ENCODE measurements around the gene KDM7A.

The KDM7A gene

GRCh38 chr7:140053812-140054539, 122.8 kb downstream of the KDM7A start:
- DNase-seq = no peak

- no peak for DNase-seq
These were observed 125.0 kb downstream of the KDM7A start for GRCh38 chr7:140051820-140052219.

DNA sequence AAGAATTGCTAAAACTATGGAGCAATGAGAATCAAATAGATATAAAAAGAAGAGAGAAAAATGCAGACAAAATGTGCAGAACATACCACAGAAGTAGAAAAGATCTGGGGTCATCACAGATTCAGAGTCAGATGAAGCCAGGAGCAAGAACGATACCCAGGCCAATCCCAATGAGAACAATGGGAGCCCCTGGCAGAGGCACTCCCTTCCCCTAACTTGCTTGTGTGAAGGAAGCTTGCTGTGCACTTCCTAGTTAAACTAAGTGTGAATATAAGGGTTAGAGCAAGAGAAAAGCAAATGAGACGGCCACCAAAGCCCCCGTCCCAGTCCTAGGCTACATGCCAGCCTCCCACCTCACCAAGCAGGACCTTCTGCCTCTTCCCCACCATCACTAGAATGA, 126.7 kb downstream of the KDM7A start:
- DNase-seq = no peak

- no peak for DNase-seq
These were observed 127.3 kb downstream of the KDM7A start for GRCh38 chr7:140049339-140050024.

GRCh38 chr7:140048989-140049338, 127.8 kb downstream of the KDM7A start:
- no peak for DNase-seq

DNA sequence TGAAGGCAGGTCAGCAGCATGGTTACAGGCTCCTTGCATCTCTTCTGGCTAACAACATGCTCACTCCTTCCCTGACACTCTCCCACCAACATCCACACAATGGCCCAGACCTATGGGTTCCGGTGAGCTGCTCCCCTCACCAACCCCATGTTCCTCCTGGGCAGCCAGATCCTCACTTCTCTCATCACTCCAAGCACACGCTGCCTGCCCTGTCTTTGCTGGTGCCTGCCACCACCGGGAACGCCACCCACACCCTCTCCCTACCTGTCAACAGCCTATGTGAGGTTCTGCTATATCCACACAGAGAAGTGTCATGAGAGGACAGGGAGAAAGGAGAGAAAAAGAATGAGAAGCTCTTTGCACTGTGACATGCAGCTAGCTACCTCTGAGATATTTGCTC, 128.6 kb downstream of the KDM7A start:
- no peak for DNase-seq

- DNase-seq = no peak
These were observed 129.6 kb downstream of the KDM7A start for GRCh38 chr7:140047197-140047596.

GRCh38 chr7:140045697-140046096, 131.1 kb downstream of the KDM7A start:
- DNase-seq = no peak

DNA sequence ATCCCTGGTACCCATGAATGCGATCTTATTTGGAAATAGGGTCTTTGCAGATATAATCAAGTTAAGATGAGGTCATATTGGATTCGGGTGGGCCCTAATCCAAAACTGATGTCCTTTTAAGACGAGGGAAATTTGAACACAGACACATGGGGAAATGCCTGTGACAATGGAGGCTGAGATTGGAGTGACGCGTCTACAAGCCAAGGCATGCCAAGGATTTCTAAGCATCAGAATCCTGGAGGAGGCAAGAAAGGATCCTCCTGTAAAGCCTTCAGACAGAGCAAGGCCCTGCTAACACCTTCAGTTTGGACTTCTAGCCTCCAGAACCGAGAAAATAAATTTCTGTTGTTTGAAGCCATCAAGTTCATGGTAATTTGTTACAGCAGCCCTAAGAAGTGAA, 132.5 kb downstream of the KDM7A start:
- DNase-seq = no peak

DNA sequence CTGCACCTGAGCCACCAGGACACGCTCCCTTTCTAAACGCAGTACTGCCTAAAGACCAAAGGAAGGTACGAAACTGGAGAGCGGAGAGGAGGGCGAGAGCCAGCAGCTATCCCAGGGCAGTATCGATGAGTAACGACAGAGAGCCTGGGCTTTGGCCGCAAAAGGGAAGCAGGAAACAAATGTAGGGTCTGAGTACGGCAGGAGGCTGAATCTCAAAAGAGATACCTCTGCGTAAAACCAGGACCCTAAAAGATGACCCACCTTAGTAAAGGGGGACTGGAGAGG, 134.5 kb downstream of the KDM7A start:
- no peak for DNase-seq

DNA sequence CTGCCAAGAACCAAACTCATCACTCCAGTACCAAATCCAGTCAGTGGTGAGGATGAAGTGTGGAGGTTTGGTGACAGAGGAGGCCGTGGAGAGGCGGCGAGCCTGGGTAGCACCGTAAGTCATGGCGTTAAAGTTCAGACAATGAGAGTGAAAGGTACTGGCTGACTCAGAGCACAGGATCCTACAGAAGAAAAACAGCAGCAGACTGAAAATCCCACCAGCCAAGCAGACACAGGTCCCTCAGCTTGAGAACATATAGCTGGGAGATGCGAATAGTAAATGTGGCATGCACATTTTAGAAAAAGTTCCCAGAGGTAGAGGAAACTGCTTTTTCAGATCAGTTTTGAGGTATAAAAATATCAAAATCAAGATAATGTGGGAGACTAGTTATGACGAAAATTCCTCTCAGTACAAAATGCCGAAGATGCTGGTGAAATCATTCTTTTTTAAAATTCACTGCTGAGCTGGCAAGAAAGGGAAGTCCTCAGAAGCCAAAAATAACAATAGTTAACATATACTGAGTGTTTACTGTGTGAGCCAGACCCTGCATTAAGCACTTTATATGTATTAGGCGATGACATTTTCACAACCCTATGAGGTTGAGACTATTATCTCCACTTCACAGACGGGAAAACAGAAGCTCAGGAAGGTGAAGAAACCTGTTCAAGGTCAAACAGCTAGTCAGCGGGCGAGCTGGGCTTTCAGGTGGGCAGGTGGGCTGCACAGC, 135.0 kb downstream of the KDM7A start:
- no peak for DNase-seq

DNA sequence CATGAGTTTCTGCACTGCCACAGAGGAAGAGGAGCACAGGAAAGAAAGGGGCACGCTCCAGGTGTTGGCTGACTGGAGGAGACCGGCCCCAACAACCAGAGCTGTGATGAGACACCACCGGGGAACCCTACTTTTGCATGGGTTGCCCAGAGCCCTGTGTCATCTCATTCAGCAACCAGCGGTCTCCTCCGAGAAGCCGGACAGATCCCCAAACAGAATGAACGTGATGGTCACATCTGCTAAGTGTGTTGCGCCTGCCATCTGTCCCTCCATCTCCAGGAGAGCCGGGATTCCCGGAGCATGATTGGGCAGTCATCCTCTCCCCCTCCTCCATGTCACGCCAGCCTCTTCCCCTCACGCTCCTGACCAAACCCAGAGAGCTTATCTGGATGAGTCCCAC, 136.9 kb downstream of the KDM7A start:
- no peak for DNase-seq

GRCh38 chr7:140039066-140039465, 137.7 kb downstream of the KDM7A start:
- DNase-seq = no peak

DNA sequence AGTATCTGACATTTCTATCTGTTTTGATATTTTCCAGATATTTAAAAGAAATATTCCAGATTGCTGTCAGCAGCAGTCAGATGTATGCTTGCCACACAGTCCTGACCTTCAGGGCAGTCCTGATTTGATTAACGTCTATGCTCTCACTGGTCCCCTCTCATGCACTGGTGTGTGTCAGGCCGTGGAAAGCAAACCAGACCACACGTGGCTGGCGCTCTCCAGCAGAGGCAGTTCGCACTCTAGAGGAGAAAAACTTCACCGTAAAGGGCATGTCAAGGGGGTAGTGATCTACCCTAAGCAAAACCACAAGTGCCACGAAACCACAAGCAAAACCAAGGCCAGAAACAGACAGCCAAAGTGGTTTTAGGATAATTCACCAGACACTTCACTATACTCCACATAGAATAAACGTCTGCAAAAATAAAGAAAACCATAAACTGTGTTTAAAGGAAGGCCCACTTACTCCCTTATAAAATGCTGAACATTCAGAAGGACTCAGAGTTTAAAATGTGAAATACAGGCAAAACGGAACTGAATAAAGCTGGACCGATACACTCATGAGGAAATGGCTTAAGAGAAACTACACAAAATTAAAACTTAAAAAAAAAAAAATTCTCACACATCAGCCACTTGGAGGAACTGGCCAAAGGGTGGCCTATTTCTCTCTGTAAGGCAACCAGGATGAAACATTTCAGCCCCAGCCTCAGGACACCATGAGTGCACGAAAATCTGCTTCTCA, 140.4 kb downstream of the KDM7A start:
- DNase-seq = no peak

- no peak for DNase-seq
These were observed 141.2 kb downstream of the KDM7A start for GRCh38 chr7:140035400-140036223.
